GM21529 (cell line): ENCODE data around the gene MANEAL.

ENCODE experiments used
- ATAC-seq: cut with Tn5 transposase; IDR thresholded peaks from one replicate; pipeline ENCODE4 v1.9.1; 2021; ENCODE audit not compliant: unreplicated experiment

The MANEAL gene

DNA sequence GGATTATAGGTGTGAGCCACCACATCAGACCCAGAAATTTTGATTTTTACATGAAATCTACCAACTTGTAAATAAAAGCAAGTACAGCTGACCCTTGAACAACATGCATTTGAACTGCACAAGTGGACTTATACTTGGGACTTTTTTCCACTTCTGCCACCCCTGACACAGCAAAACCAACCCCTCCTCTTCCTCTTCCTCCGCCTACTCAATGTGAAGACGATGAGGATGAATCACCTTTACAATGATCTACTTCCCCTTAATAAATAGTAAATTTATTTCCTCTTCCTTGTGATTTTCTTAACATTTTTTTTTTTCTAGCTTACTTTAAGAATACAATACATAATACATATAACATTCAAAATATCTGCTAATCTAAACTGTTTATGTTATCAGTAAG lies 31.9 kb downstream of the MANEAL start:
- no peak for ATAC-seq

DNA sequence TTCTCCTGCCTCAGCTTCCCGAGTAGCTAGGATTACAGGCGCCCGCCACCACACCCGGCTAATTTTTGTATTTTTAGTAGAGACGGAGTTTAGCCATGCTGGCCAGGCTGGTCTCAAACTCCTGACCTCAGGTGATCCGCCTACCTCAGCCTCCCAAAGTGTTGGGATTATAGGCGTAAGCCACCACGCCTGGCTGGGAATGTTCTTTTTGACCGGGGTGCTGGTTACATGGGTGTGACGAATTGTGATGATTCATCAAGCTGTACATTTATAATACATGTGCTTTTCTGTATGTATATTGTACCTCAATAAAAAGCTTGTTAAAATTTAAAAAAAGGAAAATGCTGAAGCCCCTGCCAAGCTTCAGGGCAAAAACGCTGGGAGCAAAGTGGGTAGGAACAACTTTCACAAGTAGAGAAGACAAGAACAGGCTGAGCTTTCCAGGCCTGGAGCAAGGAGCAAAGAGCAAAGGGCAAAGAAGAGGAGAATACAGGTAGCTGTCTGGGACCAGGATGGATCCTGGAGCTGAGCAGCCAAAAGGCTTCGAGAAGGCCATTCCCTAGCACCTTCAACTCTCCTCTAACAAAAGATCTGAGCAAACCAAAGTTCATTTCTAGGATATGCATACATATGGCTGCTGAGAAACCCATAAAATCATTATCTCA lies 34.9 kb downstream of the MANEAL start:
- ATAC-seq = no peak

DNA sequence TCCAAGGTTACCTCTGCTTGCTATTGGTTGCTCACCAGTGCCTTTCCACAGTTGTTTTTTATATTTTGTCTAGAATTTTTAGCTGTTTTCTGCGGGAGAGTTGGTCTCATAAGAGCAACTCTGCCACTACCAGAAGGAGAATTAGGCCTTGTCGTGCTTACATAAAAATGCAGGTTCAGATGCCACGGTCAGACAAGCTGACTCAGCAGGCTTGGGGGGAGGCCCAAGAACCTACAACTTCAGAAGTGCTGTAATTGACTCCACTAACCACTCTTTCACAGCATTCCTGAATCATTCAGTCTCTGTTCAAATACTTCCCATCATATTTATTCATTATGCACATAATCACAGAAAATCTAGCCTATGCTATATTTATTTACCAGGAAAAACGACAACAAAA lies 37.5 kb downstream of the MANEAL start:
- ATAC-seq = no peak

GRCh38 chr1:37831809-37832208 lies 38.2 kb downstream of the MANEAL start:
- no peak for ATAC-seq

DNA sequence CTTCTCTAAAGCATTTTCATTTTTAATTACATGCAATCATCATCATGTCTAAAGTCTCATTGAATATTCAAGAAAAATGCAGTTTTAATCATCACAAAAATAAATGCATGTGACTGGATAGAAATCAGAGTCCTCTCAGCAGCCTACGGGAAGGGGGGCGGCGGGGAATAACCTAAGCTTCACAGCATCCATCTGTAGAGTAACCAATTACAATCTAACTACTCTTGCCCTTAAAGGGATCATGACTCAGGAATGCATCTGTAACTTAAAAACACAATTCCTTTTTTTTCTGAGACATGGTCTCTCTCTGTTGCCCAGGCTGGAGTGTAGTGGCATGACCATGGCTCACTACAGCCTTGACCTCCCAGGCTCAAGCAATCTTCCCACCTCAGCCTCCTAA lies 43.1 kb downstream of the MANEAL start:
- no peak for ATAC-seq

DNA sequence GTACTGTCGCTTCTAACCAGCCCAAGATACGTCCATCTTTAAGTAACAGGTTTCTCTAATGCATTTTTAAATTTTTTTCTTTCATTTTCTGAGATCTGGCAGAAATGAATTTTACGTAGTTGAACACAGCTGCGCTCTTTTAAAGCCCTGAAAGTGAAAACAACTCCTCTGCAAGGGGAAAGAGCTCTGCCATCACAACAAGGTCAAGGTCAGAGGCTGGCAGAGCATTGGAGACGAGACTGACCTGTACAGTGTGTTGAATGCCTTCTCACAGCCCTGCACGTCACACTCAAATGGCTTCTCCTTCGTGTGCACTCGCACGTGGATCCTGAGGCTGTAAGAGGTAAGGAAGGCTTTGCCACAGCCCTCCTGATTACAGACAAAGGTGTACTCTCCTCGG lies 46.0 kb downstream of the MANEAL start:
- no peak for ATAC-seq

DNA sequence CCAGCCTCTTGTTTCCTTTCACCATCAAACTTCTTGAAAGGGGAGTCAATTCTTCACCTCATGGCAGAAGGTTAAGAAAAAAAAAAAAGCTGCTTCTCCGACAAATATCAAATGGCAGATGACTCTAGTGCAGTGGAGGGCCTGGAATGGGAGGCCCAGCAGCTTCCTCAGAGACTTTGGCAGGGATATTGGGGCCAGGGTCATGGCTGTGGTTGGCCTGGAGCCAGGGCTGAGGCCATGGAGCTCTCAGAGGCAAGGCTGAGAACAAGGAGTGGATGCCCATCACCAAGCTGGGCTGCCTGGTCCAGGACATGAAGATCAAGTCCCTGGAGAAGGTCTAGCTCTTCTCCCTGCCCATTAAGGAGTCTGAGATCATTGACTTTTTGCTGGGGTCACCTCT lies 47.1 kb downstream of the MANEAL start:
- no peak for ATAC-seq

GRCh38 chr1:37841652-37842051 lies 48.0 kb downstream of the MANEAL start:
- no peak for ATAC-seq

- no peak for ATAC-seq
Observed at GRCh38 chr1:37844536-37844935, 50.9 kb downstream of the MANEAL start.

- ATAC-seq = no peak
Observed at GRCh38 chr1:37845049-37845646, 51.5 kb downstream of the MANEAL start.

DNA sequence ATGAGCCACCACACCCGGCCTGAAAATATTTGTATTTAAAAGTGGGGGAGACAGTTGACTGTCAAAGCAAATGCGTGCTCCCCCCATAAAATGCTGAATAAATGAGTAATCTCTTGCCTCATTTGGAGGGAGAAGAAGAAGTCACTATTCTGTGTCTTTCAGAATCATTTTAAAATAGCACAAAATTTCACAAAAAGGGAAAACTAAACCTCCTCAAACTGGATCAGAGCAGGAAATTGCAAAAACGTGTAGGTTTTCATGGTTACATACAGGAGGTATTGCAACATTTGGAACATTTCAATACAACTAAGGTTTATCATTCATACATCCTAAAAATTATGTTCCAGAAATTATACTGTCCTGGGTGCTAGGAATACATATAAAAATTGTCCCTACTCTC lies 52.1 kb downstream of the MANEAL start:
- no peak for ATAC-seq

DNA sequence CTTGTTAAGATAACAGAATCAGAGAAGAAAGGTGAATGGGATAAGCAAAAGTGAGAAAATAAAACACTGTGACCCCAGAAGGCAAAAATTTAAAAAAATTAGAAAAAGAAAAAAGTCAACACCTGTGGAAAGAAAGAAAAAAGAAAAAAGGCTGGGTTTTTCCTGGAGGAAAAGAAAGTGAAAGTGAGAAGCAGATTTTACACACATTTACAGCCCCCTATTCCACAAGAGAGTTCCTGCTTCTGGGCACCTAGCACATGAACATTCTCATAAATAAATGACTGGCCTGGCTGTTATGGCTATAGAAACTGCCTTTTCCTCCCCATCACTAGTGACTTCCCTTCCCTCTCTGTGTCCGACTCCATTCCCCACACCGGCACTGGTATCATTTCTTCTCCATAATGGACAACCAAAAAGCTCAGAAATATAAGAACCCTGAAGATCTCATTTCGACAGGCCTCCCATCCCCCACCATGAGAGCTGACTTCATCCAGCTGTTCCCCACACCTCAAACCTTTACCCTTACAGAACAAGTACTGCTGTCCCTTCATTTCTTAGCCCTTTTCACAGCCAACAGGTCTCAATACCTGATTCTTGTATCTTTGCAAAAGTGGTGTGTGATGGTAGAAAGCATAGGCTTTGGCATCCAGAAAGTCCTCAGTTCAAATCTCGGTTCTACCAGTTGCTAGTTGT lies 53.1 kb downstream of the MANEAL start:
- ATAC-seq = no peak

DNA sequence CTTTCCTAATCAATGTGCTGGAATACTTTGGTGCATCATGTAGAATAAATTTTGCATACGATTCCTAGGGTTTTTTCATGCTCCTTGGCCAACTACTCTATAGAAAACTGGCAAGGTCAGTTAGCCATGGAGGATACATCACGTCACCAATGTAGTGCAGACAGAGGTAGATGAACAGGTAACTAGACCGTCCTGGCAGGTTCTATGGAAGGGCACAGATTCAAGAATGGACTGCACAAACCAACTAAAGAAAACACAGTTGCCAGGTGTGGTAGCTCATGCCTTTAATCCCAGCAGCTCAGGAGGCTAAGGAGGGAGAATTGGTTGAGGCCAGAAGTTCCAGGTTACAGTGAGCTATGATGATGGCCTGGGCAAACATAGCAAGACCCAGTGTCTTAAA lies 55.8 kb downstream of the MANEAL start:
- no peak for ATAC-seq

- no peak for ATAC-seq
Observed at GRCh38 chr1:37850352-37850955, 56.8 kb downstream of the MANEAL start.
